K562 (cell line): ENCODE measurements around the gene COMMD1. TPM values are rescaled to one million over a fixed set of nuclear protein-coding genes. Genes with fewer than 3 reads are reported as not detected.

Experiments
- ARID1B ChIP-seq: fragments of 450-650 bp; IDR thresholded peaks from 2 replicates; pipeline ENCODE4 v1.6.1; 2016; ENCODE audit warnings: antibody characterized with exemption, mild to moderate bottlenecking, inconsistent platforms
- C11orf30 ChIP-seq: fragments of 450-650 bp; IDR thresholded peaks from 2 replicates; pipeline ENCODE4 v1.6.1; 2016; ENCODE audit warnings: low read depth, mild to moderate bottlenecking
- CBX1 ChIP-seq: sonication (generic); IDR thresholded peaks from 2 replicates; pipeline ENCODE4 v1.6.1; 2016; ENCODE audit warnings: antibody characterized with exemption, low read depth, mild to moderate bottlenecking
- FIP1L1 ChIP-seq: fragments of 200-400 bp; formaldehyde crosslinking; IDR thresholded peaks from 2 replicates; pipeline ENCODE4 v1.6.1; 2018; ENCODE audit warnings: mild to moderate bottlenecking, low read depth, low read length; ENCODE audit not compliant: poor library complexity, severe bottlenecking
- KDM4B ChIP-seq, 2 experiments: fragments of 450-650 bp in 1 of 2; sonication (generic) in 1 of 2; IDR thresholded peaks; 2 replicates each; pipeline ENCODE4 v1.6.1; 2016 to 2017; ENCODE audit warnings: borderline replicate concordance in 2 of 2, antibody characterized with exemption in 1 of 2, low read depth in 1 of 2, mild to moderate bottlenecking in 1 of 2
- MNT ChIP-seq, 2 experiments: fragments of 450-650 bp; conservative IDR thresholded peaks; 2 replicates each; pipeline ENCODE4 v1.6.1; 2017; ENCODE audit warnings: mild to moderate bottlenecking in 2 of 2, moderate library complexity in 2 of 2
- MTA2 ChIP-seq: fragments of 450-650 bp; IDR thresholded peaks from 2 replicates; pipeline ENCODE4 v1.6.1; 2016; ENCODE audit warnings: low read depth
- NUFIP1 ChIP-seq: fragments of 450-650 bp; IDR thresholded peaks from 2 replicates; pipeline ENCODE4 v1.6.1; 2018; ENCODE audit not compliant: partially characterized antibody
- POLR2B ChIP-seq: fragments of 450-650 bp; IDR thresholded peaks from 2 replicates; pipeline ENCODE4 v1.6.1; 2018; ENCODE audit warnings: low read depth; ENCODE audit not compliant: partially characterized antibody
- RBM39 ChIP-seq: fragments of 200-400 bp; formaldehyde crosslinking; optimal IDR thresholded peaks from 2 replicates; pipeline ENCODE3; 2018; ENCODE audit warnings: low read depth, low read length
- REST ChIP-seq, 2 experiments: fragments of 450-650 bp; formaldehyde crosslinking in 1 of 2; IDR thresholded peaks; 2 replicates each; pipeline versions ENCODE4 v1.4.0 to v1.6.1; 2014 to 2020; ENCODE audit warnings: mild to moderate bottlenecking in 2 of 2, borderline replicate concordance in 1 of 2, low read depth in 1 of 2
- SOX6 ChIP-seq: fragments of 450-650 bp; IDR thresholded peaks from 2 replicates; pipeline ENCODE4 v1.6.1; 2014; ENCODE audit warnings: mild to moderate bottlenecking
- TBL1XR1 ChIP-seq, 2 experiments: IDR thresholded peaks; 2 replicates each; pipeline ENCODE4 v1.6.1; 2012; ENCODE audit warnings: improper control_type of control experiment in 2 of 2, low read length in 2 of 2, mild to moderate bottlenecking in 1 of 2
- TCF7 ChIP-seq: sonication (generic); IDR thresholded peaks from 2 replicates; pipeline ENCODE4 v1.6.1; 2016; ENCODE audit warnings: antibody characterized with exemption, borderline replicate concordance
- TFAP4 ChIP-seq: sonication (generic); formaldehyde crosslinking; IDR thresholded peaks from 2 replicates; pipeline ENCODE4 v1.8.0; 2022; ENCODE audit warnings: missing genetic modification reagents, mild to moderate bottlenecking, moderate library complexity, borderline replicate concordance
- ZNF143 ChIP-seq: sonication (generic); formaldehyde crosslinking; IDR thresholded peaks from 2 replicates; pipeline ENCODE4 v1.9.0; 2022; ENCODE audit warnings: mild to moderate bottlenecking, missing genetic modification reagents
- ZNF197 ChIP-seq: fragments of 200-800 bp; sonication (Bioruptor generic); IDR thresholded peaks from 2 replicates; pipeline ENCODE4 v1.6.1; 2016; ENCODE audit warnings: low read depth, missing genetic modification characterization, missing compliant biosample characterization
- polyA plus RNA-seq, 8 experiments: library from polyadenylated mRNA; depleted of rRNA in 4 of 8; stranded (reverse) in 5 of 8; unstranded in 3 of 8; fragments of >200 nt; fragmentation: Nextera tagmentation in 2 of 8; fragmentation: Illumina TruSeq in 1 of 8; extraction: Ambion mirVana in 2 of 8; extraction: Trizol in 1 of 8; gene quantifications; 2 replicates each; pipeline versions ENCODE4 v1.2.1 to v1.2.3, GENCODE V29; 2011 to 2014; ENCODE audit warnings: inconsistent platforms in 1 of 8, missing spikeins in 1 of 8
- total RNA-seq, 7 experiments: library from RNA; depleted of rRNA in 6 of 7; stranded (reverse); fragments of >200 nt in 6 of 7; fragmentation: Illumina TruSeq in 2 of 7; extraction: Trizol in 2 of 7; gene quantifications; 2 replicates each; pipeline versions ENCODE4 v1.2.1 to v1.2.3, GENCODE V29; 2011 to 2021; ENCODE audit warnings: low replicate concordance in 1 of 7

COMMD1 gene
- total and polyA plus RNA-seq, 9 of the 15 experiments (the other 6 are each of a cell fraction or from before 2014, with no cell fraction given): 14.4 to 77.0 (median 21.4) TPM

DNA sequence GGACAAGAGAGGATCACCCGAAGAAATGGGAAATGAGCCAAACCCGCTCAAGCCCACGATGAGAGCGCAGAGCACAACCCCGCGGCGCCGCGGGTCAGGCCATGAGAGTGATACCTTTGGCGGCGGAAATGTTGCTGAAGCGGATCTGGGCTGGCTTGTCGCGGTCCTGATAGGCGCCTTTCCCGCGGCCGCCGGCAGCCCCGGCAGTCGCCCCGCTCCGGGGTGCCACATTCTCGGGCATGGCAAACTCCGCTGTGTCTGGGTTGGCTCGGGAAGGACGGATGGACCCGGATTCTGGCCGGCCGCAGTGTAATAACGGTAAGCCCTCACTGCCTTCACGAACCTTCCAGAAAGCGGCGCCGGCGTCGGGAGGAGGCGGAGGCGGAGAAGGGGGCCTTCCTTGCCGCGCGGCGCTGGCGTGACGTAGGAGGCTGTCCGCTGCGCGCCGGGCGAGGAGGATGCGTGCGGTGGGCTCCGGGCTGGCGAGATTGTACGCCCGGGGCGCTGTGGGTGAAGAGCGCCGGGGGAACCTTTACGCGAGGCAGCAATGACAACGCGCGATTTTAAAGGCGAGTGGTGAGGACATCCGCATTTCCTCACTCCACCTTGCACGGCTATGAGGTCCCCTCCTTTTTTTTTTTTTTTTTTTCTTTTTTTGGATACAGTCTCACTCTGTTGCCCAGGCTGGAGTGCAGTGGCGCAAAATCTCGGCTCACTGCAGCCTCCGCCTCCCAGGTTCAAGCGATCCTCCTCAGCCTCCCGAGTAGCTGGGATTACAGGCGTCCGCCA is 17.0 kb upstream of the COMMD1 start, which contains the start of gene CCT4 (continued):
- TF ChIP-seq REST (IDR thresholded peaks at IDR 0.05; ENCODE audit: borderline replicate concordance) (no peak), REST (CRISPR knock-in tag; IDR thresholded peaks at IDR 0.05; ENCODE audit: low read depth) (peak; percentile 86), TFAP4 (CRISPR knock-in tag) (peak; percentile 81), ZNF143 (CRISPR knock-in tag) (peak; percentile 41; the same call in 1 of the 2 replicates), MTA2 (no peak; the same call in 1 of the 2 replicates), MNT (conservative IDR thresholded peaks at IDR 0.05) (peak; percentile 76 to 88), NUFIP1 (peak; percentile 23), KDM4B (IDR thresholded peaks at IDR 0.05; ENCODE audit: borderline replicate concordance in 2 of 2, low read depth in 1 of 2) (peak in 1 of 2 experiments; percentile 51; a peak in 1 of 4 replicates), SOX6 (peak; percentile 54), TBL1XR1 (IDR thresholded peaks at IDR 0.05; ENCODE audit: low read length in 2 of 2) (peak in 1 of 2 experiments; percentile 85; a peak in 2 of 4 replicates), FIP1L1 (peak; percentile 92), TCF7 (no peak), RBM39 (peak; percentile 65), ARID1B (peak; percentile 34; the same call in 1 of the 2 replicates), POLR2B (peak; percentile 93), ZNF197 (CRISPR knock-in tag) (peak; percentile 66), C11orf30 (peak; percentile 95), CBX1 (peak; percentile 79; the same call in 1 of the 2 replicates)
